LHCN-M2 (cell line): ENCODE results near the gene ITPR3. TPM values are rescaled to one million over a fixed set of nuclear protein-coding genes. Genes with fewer than 3 reads are reported as not detected.
A peak's percentile ranks its signal among the peaks of the same experiment; 100 is the strongest.

Experiments
- DNase-seq: peaks from one replicate; pipeline ENCODE4 v3.0.0-alpha.2; 2012; ENCODE audit warnings: low read depth
- total RNA-seq: library from RNA; depleted of rRNA; stranded (reverse); fragments of >200 nt; gene quantifications from 2 replicates; pipeline ENCODE4 v1.2.3, GENCODE V29; 2014

ITPR3 gene
- total RNA-seq, 1 experiment from 2014 or later, result 50.1 TPM

DNA sequence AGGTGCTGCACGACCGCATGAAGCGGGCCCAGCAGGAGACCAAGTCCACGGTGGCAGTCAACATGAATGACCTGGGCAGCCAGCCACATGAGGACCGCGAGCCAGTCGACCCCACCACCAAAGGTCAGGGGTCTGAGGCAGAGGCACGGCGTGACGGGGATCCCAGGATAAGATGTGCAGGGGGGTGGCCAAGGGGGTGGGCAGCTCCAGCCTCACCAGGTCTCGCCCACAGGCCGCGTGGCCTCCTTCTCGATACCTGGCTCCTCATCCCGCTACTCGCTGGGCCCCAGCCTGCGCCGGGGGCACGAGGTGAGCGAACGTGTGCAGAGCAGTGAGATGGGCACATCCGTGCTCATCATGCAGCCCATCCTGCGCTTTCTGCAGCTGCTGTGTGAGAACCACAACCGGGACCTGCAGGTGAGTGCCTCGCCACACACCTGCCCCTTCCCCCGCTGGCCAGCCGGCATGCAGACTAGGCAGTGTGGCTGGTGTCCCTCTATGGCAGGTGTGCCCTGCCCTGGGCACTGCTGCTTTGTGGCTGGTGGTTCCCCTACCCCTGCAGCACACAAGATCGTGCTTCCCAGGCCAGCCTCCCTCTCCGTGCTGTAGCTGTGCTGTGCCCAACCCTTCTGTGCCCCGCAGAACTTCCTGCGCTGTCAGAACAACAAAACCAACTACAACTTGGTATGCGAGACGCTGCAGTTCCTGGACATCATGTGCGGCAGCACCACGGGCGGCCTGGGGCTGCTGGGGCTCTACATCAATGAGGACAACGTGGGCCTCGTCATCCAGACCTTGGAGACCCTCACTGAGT is 64.5 kb downstream of the ITPR3 start:
- DNase-seq, result no peak

DNA sequence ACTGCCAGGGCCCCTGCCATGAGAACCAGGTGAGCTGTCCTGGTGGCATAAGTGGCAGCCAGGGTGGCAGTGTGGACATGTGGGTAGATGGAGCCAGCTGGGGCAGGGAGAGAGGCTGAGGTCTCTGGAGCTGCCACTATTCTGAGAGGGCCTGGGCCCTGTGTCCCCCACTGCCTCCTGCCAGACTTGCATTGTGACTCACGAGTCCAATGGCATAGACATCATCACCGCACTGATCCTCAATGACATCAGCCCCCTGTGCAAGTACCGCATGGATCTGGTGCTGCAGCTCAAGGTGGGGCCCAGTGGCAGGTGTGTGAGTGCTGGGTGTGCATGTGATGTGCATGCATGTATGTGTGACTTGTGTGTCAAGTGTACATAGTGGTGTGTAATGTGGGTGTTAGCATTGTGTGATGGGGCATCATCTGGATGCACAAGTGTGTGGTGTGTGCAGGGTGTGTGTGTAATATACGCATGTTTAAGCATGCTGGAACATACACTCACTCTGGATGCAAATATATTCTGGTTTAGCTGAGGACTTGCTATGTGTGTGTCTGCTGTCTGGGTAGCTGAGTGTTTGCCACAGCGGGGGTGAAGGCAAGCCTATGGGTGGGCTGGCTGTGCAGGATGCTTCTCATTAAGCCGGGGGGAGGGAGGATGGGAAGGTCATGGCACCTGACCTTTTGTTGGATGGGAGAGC is 65.3 kb downstream of the ITPR3 start:
- DNase-seq, result no peak

DNA sequence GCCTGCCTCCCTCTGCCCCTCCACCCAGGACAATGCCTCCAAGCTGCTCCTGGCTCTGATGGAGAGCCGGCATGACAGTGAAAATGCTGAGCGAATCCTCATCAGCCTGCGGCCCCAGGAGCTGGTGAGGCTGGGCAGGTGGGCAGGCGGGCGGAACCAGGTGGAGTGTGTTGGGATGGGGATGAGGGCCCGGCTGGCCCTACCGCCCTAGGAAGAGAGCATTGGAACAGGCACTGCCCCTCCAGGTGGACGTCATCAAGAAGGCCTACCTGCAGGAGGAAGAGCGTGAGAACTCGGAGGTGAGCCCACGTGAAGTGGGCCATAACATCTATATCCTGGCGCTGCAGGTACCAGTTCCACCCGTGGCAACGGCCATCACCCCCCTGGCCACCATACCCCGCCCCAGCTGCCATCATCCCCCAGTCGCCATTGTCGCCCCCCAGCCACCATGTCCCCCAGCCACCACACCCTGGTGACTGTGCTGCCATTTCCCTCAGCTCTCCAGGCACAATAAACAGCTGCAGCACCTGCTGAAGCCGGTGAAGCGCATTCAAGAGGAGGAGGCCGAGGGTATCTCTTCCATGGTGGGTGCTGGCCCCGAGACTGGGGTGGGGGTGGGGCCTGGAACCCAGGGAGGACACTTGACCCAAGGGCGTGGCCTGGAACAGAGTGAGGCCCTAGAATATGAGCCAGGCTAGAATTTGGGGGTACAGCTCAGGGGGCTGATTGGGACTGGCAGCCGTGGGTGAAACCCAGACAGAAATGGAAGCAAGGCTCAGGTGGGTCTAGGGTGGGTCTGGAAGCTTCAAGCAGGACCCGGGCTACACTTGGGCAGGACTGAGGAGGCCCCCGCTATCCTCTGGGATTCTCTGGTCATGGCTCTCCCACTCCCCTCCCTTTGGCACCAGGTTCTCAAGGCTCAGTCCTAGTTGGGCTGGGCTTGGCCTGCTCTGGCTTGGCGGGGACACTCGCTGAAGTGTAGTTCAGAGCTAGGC is 66.2 kb downstream of the ITPR3 start:
- DNase-seq, result no peak

DNA sequence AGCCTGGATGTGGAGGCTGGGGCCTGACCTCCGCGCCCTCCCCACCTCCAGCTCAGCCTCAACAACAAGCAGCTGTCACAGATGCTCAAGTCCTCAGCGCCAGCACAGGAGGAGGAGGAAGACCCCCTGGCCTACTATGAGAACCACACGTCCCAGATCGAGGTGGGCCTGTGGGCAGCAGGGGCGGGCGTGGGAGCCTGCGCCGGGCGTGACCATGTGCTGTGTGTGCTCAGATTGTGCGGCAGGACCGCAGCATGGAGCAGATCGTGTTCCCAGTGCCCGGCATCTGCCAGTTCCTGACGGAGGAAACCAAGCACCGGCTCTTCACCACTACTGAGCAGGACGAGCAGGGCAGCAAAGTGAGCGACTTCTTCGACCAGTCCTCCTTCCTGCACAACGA is 66.9 kb downstream of the ITPR3 start:
- no peak for DNase-seq

DNA sequence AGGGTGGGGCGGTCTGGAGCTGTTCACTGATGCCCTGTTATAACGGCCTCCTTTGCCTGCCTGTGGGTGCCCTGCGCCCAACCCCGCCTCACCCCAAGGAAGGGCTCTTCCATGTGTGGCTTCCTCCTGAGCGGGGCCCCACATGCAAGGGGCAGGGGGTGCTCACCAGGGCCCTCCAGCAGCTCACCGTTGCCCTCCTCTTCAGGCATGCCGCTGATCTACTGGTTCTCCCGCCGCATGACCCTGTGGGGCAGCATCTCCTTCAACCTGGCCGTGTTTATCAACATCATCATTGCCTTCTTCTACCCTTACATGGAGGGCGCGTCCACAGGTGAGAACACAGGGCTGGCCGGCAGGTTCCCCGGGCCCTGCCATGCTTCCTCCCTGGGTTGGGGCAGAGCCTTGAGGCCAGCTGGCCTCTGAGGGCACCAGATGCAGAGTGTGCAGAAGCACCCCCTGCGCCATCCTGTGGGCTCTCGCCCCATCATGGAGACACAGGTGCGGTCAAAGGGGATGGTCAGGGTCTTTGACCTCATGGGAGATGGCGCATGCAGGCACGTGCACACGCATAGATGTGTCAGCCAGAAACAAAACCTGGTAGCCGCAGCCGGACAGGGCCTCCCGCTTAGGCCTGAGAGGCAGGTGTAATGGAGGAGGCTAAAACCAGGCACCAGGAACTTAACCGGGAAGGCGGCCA is 67.5 kb downstream of the ITPR3 start:
- DNase-seq, result no peak

DNA sequence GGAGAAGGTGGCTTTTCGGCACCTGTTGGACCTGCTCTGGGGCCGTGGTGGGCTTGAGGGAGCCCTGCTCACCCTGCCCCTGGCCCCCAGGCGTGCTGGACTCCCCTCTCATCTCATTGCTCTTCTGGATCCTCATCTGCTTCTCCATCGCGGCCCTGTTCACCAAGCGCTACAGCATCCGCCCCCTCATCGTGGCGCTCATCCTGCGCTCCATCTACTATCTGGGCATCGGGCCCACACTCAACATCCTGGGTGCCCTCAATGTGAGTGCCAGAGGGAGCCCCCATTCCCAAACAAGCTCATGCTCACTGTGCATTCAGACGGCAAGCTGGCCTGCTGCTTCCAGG is 68.0 kb downstream of the ITPR3 start:
- DNase-seq, result no peak

DNA sequence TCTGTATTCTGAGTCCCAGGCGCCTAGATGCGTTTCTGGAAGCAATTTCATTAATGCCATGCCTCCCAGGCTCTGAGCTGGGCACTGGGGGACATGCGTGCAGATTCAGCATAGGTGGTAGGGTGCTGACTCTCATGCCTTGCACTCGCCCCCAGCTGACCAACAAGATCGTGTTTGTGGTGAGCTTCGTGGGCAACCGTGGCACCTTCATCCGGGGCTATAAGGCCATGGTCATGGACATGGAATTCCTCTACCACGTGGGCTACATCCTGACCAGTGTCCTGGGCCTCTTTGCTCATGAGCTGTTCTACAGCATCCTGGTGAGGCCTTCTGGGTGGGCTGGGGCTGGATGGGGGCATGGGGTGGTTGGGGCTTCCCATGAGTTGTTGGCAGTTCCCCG is 68.8 kb downstream of the ITPR3 start:
- peak; percentile 35 for DNase-seq

DNA sequence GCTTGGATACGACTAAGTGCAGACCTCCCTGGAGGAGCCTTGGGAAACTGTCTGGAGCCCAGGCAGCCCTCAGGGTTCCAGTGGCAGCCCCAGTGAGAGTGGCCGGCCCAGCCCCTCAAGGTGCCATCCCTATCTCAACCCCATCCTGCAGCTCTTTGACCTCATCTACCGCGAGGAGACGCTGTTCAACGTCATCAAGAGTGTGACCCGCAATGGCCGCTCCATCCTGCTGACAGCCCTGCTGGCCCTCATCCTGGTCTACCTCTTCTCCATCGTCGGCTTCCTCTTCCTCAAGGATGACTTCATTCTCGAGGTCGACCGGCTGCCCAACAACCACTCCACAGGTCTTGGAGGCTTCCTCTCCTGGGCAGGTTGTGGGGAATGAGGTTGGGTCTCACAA is 69.6 kb downstream of the ITPR3 start:
- no peak for DNase-seq

DNA sequence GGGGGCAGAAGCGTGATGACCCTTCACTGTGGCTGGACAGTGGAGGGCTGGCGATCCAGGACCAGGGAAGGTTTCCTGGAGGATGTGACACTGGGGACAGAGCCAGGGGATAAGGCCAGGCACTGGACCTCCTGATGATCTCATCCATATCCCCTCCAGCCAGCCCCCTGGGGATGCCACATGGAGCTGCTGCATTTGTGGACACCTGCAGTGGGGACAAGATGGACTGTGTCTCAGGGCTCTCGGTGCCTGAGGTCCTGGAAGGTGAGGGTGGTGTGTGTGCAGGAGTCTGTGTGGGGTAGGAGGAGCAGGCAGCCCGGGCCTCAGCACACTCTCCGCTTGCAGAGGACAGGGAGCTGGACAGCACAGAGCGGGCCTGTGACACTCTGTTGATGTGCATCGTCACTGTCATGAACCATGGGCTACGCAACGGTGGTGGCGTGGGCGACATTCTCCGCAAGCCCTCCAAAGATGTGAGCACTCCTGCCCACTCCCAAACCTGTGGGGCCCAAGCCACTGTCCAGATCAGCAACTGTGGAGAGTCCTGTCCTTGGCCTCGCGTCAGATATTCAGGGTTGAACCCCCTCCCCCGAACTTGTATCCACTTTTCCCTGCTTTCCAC is 70.4 kb downstream of the ITPR3 start:
- DNase-seq, result no peak

DNA sequence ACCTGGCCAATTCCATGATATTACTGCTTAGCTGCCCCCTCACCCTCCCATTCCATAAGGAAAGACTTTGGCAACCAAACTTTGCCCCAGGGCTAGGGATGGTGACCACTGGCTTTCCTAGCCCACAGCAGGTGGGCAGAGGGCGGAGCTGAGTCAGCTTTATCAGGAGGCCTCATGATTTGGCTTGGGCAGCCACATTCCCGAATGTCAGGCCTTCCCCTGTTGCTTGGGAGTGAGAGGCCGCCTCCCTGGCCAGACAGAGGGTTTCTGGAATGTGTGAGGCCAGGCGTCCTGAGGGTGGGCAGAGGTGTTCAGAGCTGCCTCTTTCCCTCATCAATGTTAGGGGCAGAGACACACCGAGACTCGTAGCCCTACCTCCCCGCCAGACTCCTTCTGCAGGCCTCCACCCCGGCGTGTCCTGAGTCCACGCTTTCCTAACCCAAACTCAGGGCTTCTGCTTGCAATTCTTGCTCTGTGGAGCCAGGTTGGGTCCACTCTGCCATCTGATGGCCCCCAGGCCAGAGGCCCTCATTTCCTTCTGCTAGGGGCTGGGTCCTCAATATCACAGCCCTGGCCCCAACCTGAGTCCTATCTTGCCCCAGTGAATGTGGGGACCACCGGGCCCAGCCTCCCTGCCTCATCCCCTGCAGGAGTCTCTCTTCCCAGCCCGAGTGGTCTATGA is 71.1 kb downstream of the ITPR3 start:
- peak; percentile 57 for DNase-seq

DNA sequence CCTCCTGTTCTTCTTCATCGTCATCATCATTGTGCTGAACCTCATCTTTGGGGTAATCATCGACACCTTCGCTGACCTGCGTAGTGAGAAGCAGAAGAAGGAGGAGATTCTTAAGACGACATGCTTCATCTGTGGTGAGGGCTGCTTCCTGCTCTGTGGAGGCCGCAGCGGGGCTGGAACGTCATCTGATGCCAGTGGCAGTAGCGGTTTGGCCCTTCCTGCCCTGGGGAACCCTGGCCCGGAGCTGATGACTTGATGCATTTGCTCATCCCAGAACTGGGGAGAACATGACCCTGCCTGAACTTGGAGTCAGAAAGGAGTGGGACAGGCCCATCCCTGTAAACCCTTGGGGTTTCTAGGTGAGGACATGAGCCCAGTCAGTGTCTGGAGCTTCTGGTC is 71.6 kb downstream of the ITPR3 start:
- DNase-seq, result peak; percentile 76

DNA sequence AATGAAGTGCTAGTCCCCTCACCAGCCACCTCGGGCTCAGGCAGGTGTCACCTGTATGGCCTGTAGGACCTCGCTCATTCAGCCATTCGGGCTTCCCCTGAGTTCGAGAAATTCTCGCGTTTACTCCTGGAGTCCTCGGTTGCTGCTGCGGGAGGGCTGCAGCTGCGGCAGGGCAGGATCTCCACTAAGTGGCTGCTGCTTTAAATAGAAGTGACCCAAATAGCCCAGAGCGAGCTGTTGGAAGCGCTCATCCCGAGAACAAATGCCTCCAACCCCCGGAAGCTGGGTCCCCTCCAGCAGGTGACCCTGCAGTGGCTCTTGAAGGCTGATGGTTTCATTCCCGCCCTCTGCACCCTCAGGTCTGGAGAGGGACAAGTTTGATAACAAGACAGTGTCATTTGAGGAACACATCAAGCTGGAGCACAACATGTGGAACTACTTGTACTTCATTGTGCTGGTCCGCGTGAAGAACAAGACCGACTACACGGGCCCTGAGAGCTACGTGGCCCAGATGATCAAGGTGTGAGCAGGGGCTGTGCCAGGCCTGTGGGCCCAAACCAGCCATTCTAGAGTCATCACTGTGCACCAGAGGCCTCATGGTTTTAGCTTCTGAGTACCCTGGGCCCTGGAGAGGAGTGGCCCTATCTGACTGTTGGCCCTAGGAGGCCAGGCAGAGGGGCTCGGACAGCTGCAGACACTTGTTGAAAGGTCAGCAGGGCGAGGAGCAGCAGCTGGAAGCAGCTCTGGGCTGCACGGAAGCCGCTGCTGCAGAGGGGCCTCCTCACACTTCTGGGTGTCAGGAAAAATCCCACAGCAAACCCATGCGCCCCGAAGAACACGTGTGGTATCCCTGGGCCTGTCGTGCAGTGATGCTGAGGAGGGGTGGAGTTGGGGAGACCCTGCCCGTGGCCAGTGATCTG is 72.3 kb downstream of the ITPR3 start:
- peak; percentile 83 for DNase-seq

DNA sequence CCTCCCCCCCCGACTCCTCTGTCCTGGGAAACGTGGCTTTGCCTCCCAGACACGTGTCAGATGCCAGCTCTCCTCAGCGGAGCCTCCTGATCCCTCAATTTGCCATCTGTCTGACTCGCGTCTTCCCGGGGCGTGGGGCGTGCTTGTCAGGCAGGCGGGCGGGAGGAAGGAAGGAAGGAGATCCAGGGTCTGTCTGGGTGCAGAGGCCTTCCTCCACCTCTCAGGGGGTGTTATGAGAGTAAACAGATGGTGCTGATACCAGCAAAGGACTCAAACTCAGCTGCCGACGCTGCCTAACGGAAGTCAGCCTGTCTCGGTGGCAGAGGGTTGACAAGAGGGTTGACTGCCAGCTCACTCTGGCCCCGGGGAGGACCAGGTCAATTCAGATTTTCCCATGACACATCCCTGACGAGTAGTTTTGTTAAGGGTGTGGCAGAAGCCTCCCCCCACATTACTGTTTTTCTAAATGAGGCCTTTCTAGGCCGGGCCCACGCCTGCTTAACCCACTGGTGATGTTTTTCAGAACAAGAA is 73.3 kb downstream of the ITPR3 start:
- DNase-seq, result peak; percentile 87

DNA sequence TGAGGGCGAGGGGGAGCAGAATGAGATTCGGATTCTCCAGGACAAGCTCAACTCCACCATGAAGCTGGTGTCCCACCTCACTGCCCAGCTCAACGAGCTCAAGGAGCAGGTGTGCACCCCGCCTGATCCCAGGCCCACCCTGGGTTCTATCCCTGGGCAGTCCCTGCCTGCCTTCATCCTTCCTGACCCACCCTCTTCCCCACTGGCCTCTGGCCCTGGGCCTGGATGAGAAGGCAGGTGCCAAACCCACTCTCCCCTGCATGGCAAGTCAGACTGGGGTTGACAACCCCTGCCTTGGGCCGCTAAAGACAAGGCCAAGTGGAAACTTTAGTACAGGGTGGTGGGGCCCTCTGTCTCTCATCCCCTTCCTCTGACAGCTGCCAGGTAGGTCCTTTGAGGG is 73.9 kb downstream of the ITPR3 start:
- no peak for DNase-seq

DNA sequence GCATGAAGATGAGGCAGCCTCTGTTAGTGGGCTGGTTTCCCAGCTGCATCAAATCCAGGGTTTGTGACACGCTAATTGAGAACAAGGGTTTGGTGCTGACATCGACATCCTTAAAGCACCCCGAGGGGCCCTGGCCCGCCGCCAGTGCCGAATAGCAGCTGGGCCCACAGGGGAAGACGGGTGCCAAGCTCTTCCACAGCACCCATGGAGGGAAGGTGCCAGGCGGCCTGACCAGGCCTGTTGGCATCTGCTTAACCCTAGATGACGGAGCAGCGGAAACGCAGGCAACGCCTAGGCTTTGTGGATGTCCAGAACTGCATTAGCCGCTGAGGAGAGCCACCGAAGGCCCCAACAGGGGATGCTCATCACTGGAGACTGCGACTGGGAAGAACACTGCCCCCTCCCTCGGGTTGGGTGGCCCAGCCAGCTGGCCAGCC is 74.3 kb downstream of the ITPR3 start:
- DNase-seq, result no peak

DNA sequence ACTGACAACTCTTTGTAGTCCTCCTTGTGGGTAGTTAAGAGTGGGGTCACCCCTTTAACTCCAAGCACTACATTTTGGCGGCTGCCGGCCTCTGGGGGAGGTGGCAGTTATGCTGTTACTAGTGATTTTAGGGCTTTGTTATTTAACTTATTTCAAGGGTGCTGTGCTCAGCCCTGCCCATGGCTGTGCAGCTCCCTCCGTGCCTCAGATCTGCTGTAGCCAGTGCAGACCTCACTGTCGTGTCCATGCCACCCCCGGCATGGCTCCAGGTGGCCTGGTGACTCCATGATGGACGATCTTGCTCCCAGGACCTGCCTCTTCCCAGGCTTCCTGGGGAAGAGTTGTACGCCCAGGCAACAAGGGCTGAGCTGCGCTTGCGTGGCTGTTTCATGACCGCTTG is 75.0 kb downstream of the ITPR3 start:
- no peak for DNase-seq

DNA sequence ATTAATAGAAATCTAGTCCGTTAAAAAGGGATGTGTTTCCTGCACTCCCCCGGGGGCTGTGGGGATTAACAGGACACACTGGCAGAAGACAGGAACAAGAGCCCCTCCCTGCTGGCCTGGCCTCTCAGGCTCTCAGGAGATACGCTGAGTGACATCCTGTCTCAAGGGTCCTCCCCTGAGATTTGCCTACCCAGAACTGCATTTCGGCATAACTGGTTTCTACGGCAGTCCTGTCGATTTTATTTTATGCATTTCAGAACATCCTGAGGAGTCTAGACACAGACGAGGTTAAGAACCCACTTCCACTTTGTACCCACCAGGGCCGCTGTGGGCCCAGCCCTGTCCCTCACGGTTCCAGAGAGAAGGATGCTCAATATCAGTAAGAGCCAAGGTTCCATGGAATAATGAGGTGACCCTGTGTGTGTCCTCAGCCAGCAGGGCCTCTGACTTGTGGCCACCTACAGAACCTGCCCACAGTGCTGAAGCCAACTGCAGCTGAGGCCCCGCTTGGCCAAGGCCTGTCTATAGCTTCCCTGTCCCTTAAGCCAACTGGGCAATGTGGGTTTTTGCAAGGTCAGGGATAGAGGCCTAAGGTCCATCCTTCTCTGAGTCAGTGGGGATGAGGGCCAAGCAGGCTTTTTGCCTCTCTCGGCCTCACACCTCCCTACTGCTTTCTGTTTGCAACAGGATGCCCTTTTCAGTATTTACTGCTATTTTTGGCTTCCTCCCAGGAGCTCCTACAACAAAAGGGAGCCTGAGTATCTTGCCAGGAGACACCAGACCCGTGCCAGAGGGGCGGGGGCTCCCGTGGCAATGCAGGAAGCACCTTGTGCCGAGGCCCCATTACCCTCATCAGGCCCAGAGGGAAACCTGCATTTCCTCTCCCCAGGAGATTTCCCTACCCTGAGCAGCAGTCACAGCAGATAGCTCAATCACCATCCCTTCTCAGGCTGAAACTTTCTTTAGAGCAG is 75.7 kb downstream of the ITPR3 start:
- peak; percentile 86 for DNase-seq

DNA sequence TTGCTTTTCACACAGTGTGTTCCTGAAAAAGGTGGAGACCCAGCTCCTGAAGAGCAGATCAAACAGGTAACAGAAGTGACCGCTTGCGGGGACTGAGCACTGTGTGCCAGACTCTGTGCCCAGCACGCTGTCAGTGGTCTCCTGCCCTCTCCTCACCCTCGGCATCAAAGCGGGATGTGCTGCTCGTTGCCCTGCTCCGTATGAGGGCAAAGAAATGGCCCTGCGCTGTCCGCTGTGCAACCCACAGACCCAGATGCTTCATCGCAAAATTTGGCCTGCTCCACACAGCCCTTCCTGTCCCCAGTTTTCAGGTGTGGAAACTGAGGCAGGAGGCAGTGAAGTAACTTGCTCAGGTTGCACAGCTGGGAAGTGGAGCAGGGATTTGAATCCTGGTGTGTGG is 76.7 kb downstream of the ITPR3 start:
- DNase-seq, result no peak
